GM12865 (cell line): ENCODE measurements around the gene JPT2.

ENCODE experiments used
- DNase-seq: peaks from one replicate; pipeline ENCODE4 v3.0.0; 2010; ENCODE audit warnings: low read depth
- H3K4me3 ChIP-seq: 2 replicates; pipeline ENCODE4 v1.5.1; 2011; ENCODE audit warnings: mild to moderate bottlenecking, low read depth, low read length, control low read depth
- TF ChIP-seq, protein P1 (sequence below): IDR thresholded peaks from 2 replicates; pipeline ENCODE4 v1.5.1; 2011; ENCODE audit warnings: low read length, control low read depth, low read depth, inconsistent platforms; ENCODE audit not compliant: insufficient read depth; ENCODE audit errors: missing control alignments

Gene JPT2, protein sequence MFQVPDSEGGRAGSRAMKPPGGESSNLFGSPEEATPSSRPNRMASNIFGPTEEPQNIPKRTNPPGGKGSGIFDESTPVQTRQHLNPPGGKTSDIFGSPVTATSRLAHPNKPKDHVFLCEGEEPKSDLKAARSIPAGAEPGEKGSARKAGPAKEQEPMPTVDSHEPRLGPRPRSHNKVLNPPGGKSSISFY

DNA sequence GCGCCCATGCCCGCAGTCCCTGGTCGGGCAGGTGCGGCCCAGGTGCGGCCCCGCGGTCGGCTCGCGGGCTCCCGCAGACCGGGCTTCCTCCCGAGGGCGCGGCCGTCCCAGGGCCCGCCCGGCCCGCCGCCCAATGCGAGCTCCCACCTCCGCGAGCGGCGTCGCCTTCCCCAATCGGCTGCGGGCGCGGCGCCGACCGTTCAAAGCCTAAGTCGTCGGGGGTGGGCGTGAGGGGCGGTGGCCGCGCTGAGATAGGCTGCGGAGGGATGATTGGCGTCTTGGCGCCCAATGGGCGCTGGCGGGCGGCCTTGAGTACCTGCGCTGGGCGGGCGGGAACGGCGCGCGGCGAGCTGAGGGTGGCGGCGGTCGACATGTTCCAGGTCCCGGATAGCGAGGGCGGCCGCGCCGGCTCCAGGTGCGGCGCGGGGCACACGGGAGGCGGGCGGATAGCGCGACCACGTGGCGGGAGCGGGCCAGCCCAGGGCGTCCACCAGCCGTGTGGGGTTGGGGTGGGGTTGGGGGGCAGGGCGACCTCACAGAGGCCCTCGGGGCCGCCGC is at the start of gene JPT2:
Gene JPT2 (plus strand): TSS at position 338 of the 558 bp plus-strand sequence. CDS start 34 bp downstream, at position 372.
- TF ChIP-seq, protein P1, sequence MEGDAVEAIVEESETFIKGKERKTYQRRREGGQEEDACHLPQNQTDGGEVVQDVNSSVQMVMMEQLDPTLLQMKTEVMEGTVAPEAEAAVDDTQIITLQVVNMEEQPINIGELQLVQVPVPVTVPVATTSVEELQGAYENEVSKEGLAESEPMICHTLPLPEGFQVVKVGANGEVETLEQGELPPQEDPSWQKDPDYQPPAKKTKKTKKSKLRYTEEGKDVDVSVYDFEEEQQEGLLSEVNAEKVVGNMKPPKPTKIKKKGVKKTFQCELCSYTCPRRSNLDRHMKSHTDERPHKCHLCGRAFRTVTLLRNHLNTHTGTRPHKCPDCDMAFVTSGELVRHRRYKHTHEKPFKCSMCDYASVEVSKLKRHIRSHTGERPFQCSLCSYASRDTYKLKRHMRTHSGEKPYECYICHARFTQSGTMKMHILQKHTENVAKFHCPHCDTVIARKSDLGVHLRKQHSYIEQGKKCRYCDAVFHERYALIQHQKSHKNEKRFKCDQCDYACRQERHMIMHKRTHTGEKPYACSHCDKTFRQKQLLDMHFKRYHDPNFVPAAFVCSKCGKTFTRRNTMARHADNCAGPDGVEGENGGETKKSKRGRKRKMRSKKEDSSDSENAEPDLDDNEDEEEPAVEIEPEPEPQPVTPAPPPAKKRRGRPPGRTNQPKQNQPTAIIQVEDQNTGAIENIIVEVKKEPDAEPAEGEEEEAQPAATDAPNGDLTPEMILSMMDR = no peak
- peak within 1 kb of the TSS; percentile 64 for H3K4me3 ChIP-seq

DNA sequence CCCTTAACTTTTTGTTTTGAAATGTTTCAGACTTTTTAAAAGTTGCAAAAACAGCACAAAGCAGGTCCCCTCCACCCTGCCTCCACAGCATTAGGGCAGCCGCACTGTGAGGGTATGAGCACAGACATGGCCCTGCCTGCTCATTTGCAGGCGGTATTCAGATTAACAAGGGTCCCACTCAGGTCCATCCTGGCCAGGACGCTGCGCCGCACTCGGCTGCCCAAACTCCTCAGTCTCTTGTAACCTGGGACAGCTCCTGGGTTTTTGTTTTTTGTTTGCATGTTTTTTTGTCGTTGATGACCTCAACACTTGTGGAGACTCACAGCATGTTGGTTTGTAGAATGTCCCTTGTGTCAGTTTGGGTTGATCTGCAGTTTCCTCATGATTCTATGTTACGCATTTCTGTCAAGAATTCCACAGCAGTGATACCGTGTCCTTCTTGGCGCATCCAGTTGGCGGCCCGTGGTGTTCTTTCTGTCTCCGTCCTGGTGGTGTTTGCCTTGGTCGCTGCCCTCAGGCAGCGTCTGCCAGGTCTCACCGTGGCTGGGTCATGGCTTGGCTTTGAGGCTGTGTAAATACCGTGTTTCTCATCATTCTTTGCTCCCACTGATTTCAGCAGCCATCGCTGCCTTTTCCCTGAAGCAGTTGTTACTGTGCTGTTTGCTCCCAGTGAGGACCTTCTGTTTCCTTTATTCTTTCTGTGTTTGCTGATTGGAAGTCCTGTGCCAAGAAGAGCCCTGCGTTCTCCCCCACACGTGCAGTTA is 47.4 kb upstream of the JPT2 start:
- no peak overlapping the region for H3K4me3 ChIP-seq
- no peak for DNase-seq
- TF ChIP-seq, protein P1 = no peak

More for the DNA sequence above, at the start of gene JPT2:
- DNase-seq = peak; percentile 99

DNA sequence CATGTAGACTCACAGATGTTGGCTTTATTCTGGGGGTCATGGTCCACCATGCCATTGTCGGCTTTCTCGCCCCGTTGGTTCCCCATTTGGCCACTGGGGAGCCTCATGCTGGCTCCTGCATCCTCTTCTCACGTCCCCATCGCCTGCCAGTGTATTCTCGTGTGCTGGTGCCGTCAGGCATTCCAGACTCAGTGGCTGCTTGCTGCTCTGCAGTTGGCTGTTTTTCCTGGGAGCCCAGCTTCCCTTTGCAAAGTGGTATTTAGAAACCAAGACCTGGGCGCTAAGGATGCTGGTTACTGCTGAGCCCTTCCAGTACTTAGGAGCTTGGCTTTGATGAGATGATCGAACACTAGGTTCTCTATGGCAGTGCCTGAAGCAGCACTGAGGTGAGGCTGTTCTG is 46.8 kb upstream of the JPT2 start:
- TF ChIP-seq, protein P1 = peak; percentile 2
- no peak for DNase-seq

DNA sequence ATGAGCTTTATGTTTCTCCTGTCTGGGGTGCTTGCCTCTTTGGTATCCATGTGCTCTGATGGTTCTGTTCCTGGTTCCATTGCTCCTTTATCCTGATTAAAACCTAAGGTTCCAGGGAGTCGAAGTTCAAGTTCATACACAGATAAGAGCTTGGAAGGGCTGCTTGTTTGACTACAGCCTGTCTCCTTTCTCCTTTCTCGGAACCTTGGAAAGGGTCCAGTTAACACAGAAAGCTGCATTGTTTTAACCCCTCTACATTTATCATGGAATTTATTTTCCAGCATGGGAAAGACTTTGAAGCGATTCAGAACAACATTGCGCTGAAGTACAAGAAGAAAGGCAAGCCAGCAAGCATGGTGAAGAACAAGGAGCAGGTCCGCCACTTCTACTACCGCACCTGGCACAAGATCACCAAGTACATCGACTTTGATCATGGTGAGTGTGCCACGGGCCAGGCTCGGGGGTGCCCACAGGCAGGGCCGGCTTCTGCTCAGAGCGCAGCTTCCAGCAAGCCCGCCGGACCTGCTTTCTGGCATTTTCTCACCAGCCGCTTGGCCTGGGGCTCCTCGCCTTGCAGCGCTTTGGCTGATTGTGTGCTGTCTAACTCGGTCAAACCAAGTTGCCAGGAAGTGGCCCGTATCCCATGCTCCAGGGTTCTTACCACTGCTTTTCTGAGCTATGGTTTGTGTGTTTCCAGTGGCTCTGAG is 46.0 kb upstream of the JPT2 start:
- no peak for DNase-seq
- TF ChIP-seq, protein P1 = no peak
- H3K4me3 ChIP-seq = no peak overlapping the region

More for the DNA sequence above, 46.8 kb upstream of the JPT2 start:
- H3K4me3 ChIP-seq = no peak overlapping the region

DNA sequence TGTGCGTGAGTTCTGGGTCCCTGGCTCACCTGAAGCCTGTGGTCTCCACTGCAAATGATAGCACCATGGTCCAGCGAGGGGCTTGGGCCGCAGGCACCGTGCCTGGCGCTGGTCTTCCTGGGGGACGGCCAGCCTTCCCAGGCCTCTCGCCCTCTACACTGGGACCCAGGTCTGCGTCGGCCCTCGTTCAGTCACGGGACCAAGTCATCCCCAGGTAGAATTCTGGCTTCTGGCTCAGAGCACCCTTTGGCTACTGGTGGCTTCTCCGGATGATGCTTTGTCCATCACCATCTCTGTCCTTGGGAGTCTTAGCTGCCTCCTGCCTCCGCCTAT is 45.5 kb upstream of the JPT2 start:
- no peak overlapping the region for H3K4me3 ChIP-seq
- DNase-seq = no peak
- TF ChIP-seq, protein P1 = no peak

DNA sequence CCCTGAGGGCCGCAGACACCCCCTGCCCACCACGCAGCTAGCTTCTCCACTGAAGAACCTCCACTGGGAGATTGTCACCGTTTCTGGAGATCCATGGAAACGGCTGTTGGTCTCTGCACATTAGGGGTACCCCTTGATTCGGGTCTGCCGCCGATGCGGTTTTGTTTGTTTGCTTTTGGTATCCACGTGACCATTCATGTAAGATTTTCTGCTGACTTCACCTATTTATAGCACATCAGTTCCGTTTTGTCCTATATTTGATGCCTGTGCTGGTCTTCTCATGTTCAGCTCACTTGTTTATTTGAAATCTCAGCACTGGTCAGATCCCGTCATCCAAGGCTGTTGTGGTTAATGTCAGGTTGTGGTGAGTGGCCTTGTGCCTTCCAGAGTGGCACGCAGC is 44.8 kb upstream of the JPT2 start:
- H3K4me3 ChIP-seq = no peak overlapping the region
- TF ChIP-seq, protein P1 = no peak
- no peak for DNase-seq
